ENCODE data around the gene PPP1R9B. TPM values are rescaled to one million over a fixed set of nuclear protein-coding genes. Genes with fewer than 3 reads are reported as not detected.

Gene PPP1R9B
- total RNA-seq, 2 donors from 2014 or later = 24.1 to 34.6 TPM

DNA sequence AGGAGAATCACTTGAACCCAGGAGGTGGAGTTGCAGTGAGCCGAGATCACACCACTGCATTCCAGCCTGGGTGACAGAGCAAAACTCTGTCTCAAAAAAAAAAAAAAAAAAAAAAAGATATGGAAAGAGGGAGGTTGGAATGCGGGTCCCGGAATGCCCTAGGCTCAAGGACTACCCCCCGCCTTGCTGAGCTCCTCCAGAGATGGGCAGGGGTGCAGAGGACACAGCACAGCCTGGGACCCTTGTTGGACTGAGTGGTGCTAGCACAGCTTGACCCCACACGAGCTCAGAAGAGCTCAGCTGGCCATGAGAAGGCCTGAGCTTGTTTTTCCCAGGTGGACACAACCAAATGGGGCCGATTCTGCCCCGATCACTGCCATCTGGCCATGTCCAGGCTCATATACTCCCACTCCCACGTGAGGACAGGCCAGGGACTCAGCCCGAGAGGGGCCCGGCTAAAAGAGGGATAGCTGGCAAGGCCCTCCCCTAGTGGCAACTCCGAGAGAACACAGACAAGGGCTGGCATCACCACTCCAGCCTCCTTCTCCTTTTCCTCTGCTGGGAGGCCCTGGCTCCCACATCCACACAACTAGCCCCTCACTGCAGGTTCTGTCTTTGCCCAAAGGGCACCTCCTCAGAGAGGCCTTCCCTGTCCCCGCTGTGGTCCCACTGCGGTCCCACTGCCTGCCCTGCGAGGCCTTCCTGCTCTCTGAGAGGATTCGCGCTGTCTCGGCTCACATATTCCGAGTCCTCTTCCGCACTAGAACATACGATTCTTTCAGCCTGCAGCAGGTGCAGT lies 26.3 kb upstream of the PPP1R9B start:
- Histone ChIP-seq H3K9ac (ENCODE audit: extremely low read depth, low read length, poor library complexity, severe bottlenecking) (no peak overlapping the region), H3K9me3 (ENCODE audit: control insufficient read depth, low read length) (no peaks in the 10 kb centered on the region), H3K36me3 (ENCODE audit: control insufficient read depth, insufficient read depth, low read length) (no peaks in the 10 kb centered on the region), H3K27ac (ENCODE audit: low read depth, low read length) (no peak overlapping the region), H3K4me3 (ENCODE audit: low read length) (no peak overlapping the region), H3K27me3 (ENCODE audit: control insufficient read depth, insufficient read depth, low read length, poor library complexity, severe bottlenecking) (no peaks in the 10 kb centered on the region), H3K4me1 (ENCODE audit: control insufficient read depth, insufficient read depth, low read length) (peaks cover 3% of the 10 kb centered on the region)
- no peaks in the 10 kb centered on the region for H3K27me3 Mint-ChIP-seq (ENCODE audit: insufficient read depth)
- peak; percentile 78 for DNase-seq
- H3K4me1 Mint-ChIP-seq = peaks cover 15% of the 10 kb centered on the region
- no peak overlapping the region for H3K4me3 Mint-ChIP-seq
- no peak overlapping the region for H3K27ac Mint-ChIP-seq
- H3K36me3 Mint-ChIP-seq (ENCODE audit: low read depth) = no peaks in the 10 kb centered on the region
- H3K9me3 Mint-ChIP-seq = no peaks in the 10 kb centered on the region
- WGBS, 2 experiments (ENCODE audit: insufficient coverage in 1 of 2, insufficient read length in 1 of 2) = 93% methylated on average over 13 to 20 of the region's 20 CpGs
- peak; percentile 54 for TF ChIP-seq CTCF (conservative IDR thresholded peaks at IDR 0.05)

- no peaks in the 10 kb centered on the region for H3K27me3 ChIP-seq (ENCODE audit: control insufficient read depth, insufficient read depth, low read length, poor library complexity, severe bottlenecking)
- H3K9me3 Mint-ChIP-seq = no peaks in the 10 kb centered on the region
- no peaks in the 10 kb centered on the region for H3K36me3 Mint-ChIP-seq (ENCODE audit: low read depth)
- H3K27ac ChIP-seq (ENCODE audit: low read depth, low read length) = no peak overlapping the region
- no peaks in the 10 kb centered on the region for H3K9me3 ChIP-seq (ENCODE audit: control insufficient read depth, low read length)
- no peak for DNase-seq
- peaks cover 15% of the 10 kb centered on the region for H3K4me1 Mint-ChIP-seq
- no peak overlapping the region for H3K9ac ChIP-seq (ENCODE audit: extremely low read depth, low read length, poor library complexity, severe bottlenecking)
- no peak overlapping the region for H3K4me3 ChIP-seq (ENCODE audit: low read length)
- H3K4me1 ChIP-seq (ENCODE audit: control insufficient read depth, insufficient read depth, low read length) = peaks cover 3% of the 10 kb centered on the region
- H3K36me3 ChIP-seq (ENCODE audit: control insufficient read depth, insufficient read depth, low read length) = no peaks in the 10 kb centered on the region
- H3K27ac Mint-ChIP-seq = no peak overlapping the region
- no peaks in the 10 kb centered on the region for H3K27me3 Mint-ChIP-seq (ENCODE audit: insufficient read depth)
- H3K4me3 Mint-ChIP-seq = no peak overlapping the region
- no peak for TF ChIP-seq CTCF (conservative IDR thresholded peaks at IDR 0.05)
- WGBS, 2 experiments (ENCODE audit: insufficient coverage in 1 of 2, insufficient read length in 1 of 2) = 95 to 98% methylated on average over 10 to 16 of the region's 16 CpGs
These were observed 24.7 kb upstream of the PPP1R9B start for GRCh38 chr17:50175035-50175807.

DNA sequence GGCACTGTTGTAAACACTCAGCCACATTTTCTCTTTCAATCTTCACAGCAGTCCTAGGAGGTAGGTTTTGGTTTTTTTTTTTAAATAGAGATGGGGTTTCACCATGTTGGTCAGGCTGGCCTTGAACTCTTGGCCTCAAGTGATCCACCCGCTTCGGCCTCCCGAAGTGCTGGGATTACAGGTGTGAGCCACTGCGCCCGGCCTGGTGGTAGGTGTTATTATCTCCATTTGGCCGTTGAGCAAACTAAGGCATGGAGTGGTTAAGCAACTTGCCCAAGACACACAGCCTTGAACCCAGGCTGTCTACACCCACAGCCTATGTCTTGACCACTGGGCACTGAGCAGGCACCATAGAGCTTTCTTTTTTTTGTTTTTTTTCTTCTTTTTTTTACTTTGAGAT lies 24.0 kb upstream of the PPP1R9B start:
- H3K4me1 ChIP-seq (ENCODE audit: control insufficient read depth, insufficient read depth, low read length) = peaks cover 3% of the 10 kb centered on the region
- 80 to 90% methylated on average over 2 to 6 of the region's 6 CpGs for WGBS, 2 experiments (ENCODE audit: insufficient coverage in 1 of 2, insufficient read length in 1 of 2)
- no peaks in the 10 kb centered on the region for H3K27me3 Mint-ChIP-seq (ENCODE audit: insufficient read depth)
- no peaks in the 10 kb centered on the region for H3K9me3 Mint-ChIP-seq
- no peaks in the 10 kb centered on the region for H3K27me3 ChIP-seq (ENCODE audit: control insufficient read depth, insufficient read depth, low read length, poor library complexity, severe bottlenecking)
- H3K27ac Mint-ChIP-seq = no peak overlapping the region
- no peaks in the 10 kb centered on the region for H3K36me3 ChIP-seq (ENCODE audit: control insufficient read depth, insufficient read depth, low read length)
- no peak overlapping the region for H3K4me3 Mint-ChIP-seq
- no peak for TF ChIP-seq CTCF (conservative IDR thresholded peaks at IDR 0.05)
- no peak overlapping the region for H3K4me3 ChIP-seq (ENCODE audit: low read length)
- H3K36me3 Mint-ChIP-seq (ENCODE audit: low read depth) = no peaks in the 10 kb centered on the region
- H3K4me1 Mint-ChIP-seq = peaks cover 15% of the 10 kb centered on the region
- H3K27ac ChIP-seq (ENCODE audit: low read depth, low read length) = no peak overlapping the region
- no peaks in the 10 kb centered on the region for H3K9me3 ChIP-seq (ENCODE audit: control insufficient read depth, low read length)
- H3K9ac ChIP-seq (ENCODE audit: extremely low read depth, low read length, poor library complexity, severe bottlenecking) = no peak overlapping the region
- no peak for DNase-seq
